CD1c-positive myeloid dendritic cell (primary cell): ENCODE measurements around the gene SPECC1.
"Not testable (repeated sequence)": the region's sequence is repeated elsewhere in the genome, so short reads cannot be mapped to it uniquely, and the experiment has no call there.

ENCODE experiments used
- DNase-seq: peaks from one replicate; pipeline ENCODE4 v3.0.0-alpha.2; 2016; ENCODE audit errors: extremely low spot score

SPECC1 gene

DNA sequence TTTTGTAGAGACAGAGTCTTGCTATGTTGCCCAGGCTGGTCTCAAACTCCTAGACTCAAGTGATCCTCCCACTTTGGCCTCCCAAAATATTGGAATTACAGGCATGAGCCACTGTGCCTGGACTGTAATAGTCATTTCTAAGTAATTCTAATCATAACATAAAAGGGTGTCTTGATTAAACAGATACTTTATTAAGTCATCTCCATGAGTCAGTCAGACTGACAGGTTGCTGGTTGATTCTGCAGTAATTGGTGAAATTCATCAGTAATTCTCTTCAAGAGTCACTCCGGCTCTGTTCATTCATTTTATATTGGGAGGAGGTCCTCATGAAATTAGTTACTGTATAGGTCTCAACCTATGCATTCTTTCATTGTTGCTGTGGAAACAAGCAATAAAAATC is 85.6 kb downstream of the SPECC1 start:
- no peak for DNase-seq

- no peak for DNase-seq
Measured at GRCh38 chr17:20095336-20096080, 86.3 kb downstream of the SPECC1 start.

DNA sequence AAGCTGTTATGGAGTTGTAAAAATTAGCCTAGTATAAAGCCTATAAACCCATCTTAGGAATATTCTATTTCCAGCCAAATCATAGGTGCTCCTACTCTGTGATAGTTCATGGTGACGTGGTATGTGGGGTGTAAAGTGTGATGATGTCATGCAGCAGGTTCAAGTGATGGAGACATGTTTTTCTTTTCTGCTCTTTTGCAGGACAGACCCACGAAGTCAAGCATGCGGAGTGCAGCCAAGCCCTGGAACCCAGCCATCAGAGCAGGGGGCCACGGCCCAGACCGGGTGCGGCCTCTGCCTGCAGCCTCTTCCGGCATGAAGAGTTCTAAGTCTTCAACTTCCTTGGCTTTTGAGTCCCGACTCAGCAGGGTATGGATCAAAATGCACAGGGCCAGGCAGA is 87.3 kb downstream of the SPECC1 start:
- no peak for DNase-seq

DNA sequence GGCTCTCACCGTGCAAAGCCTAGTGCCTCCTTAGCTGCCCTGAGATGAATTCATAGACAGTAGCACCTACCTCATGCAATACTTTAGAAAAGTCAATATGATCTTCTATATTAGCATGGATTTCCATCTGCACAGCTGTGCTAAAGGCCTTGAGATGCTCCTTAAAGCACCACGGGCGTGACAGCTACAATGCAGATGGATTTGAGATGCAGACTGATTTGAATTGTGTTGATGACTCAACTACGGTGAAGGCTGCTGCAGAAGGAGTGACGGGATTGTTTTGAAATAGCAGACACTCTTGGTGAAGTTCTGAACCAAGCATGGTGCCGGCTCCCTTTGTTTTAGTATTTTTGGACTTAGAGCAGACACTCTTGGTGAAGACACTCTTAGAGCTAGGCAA is 88.2 kb downstream of the SPECC1 start:
- no peak for DNase-seq

- no peak for DNase-seq
Measured at GRCh38 chr17:20098314-20098713, 89.2 kb downstream of the SPECC1 start.

DNA sequence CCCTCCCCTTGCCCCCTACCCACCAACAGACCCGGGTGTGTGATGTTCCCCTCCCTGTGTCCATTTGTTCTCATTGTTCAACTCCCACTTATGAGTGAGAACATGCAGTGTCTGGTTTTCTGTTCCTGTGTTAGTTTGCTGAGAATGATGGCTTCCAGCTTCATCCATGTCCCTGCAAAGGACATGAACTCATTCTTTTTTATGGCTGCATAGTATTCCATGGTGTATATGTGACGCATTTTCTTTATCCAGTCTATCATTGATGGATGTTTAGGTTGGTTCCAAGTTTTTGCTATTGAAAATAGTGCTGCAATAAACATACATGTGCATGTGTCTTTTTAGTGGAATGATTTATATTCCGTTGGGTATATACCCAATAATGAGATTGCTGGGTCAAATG is 91.6 kb downstream of the SPECC1 start:
- not testable (repeated sequence) for DNase-seq

DNA sequence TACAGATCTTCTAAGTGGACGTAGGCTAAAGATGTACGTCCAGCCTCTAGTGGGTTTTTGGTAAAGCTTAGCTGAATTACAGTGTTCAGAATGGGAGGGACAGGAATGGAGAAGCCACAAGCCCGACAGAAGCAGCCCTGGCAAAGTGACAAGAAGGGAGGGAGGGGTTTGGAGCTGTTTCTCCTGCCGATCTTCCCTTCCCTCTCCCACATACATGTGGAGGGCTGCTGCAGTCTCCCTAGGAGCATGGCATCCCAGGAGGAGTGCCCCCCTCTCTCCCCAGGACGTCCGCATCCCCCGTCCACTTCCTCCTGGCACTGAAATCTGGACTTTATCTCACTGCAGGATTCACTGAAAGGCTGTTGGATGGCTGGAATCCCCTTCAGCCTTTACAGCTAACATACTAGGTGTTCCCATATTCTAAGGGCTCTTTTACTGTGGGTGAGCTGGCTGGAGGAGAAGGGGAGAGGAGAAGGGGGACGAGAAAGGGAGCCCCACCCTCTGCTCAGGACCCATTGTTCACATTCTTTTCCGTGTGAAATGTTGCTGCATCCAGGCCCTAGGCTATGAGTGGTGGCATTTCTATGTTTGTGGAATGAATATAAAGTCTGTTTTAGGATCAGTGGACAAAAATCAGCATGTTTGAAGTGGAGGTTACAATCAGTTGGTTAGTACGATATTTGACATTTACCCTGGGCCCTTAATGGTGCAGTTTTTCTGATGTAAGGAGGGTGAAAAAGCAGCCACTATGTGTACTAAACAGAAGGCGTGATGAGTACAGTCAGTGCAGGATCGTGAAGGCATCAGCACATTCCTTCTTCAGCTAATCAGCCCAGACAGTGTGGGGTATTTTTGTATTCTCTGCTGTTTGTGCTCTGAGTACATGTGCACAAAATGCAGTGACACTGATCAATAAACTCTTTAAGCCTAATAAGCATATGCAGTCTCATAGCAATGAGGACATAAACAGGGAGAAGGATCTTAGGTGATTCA is 94.6 kb downstream of the SPECC1 start:
- DNase-seq: no peak

- peak; percentile 11 for DNase-seq
Measured at GRCh38 chr17:20105539-20106280, 96.6 kb downstream of the SPECC1 start.

GRCh38 chr17:20106446-20106845 is 97.3 kb downstream of the SPECC1 start:
- not testable (repeated sequence) for DNase-seq

GRCh38 chr17:20109076-20109475 is 99.9 kb downstream of the SPECC1 start:
- DNase-seq: no peak

GRCh38 chr17:20111538-20111937 is 102.4 kb downstream of the SPECC1 start:
- no peak for DNase-seq

DNA sequence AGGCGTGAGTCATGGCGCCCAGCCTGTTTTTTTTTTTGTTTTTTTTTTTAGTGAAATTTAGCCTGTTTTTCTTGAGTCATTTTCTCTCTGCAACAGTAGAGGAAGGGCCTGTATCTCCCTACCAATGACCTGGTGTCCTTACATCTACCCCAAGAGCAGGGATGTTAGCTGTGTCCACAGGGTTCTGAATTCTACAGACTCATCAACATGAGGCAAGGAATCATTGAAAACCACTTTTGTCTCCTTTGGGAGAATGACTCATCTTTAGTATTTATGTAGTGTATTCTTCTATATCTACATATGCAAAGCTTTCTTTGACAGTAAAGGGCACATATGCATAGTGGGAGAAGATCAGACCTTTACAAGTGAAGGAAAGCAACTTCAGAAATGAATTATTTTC is 105.3 kb downstream of the SPECC1 start:
- DNase-seq: no peak

DNA sequence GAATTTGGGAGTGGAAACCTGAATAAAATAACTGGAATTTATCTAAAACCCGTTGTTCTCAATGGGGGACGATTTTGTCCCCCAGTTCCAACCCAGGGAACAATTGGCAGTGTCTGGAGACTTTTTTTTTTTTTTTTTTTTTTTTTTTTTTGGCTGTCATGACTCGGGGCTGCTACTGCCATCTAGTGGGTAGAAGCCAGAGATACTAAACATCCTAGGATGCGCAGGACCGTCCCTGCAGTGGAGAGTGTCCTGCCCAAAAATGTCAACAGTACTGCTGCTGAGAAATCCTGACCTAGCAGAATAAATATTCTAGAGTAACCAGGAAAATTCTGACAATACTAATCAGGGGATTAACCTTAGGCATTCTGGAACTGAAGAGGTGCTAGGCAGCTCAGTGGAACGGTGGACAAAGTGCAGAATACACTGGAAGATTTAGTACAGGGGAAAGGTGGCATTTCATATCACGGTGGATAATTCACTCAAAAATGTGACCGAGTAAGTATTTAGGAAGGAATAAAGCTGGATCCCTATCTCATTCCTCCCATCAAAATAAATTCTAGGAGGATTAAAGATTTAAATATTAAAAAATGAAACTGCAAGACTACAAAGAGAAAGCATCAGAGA is 107.6 kb downstream of the SPECC1 start:
- DNase-seq: peak; percentile 66

- no peak for DNase-seq
Measured at GRCh38 chr17:20118280-20118679, 109.1 kb downstream of the SPECC1 start.

GRCh38 chr17:20120836-20121235 is 111.7 kb downstream of the SPECC1 start:
- peak; percentile 14 for DNase-seq

DNA sequence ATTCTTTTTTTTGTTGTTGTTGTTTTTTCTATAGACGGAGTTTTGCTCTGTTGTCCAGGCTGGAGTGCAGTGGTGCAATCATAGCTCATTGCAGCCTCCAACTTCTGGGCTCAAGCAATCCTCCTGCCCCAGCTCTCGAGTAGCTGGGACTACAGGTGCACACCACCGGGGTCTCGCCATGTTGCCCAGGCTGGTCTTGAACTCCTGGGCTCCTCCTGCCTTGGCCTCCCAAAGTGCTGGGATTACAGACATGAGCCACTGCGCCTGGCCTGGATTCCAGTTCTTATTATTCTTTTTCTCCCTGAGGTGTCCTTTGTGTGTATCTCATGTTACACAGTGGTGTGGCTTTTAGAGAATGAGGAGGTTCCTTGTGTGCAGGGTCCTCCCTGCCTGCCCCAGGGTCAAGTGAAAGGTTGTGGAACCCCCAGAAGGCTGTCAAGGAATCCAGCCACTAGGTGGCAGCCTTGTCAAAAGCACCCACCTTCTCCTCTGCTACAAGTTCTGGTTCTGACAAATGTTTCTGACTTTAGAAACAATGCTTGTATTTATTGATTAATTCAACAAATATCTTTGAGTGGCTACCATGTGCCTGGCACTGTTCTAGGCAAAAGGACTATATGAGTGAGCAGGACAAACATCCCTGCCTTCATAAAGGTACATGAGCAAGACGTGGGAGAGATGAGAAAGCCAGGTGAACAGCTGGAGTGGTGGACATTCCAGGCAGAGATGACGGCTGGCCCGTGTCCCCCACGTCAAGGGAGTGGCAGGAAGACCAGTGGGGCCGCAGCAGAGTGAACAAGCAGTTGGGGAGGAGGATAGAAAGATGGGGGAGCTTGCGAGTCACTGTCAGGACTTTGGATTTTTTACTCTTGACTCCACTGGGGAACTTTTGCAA is 112.4 kb downstream of the SPECC1 start:
- peak; percentile 71 for DNase-seq

GRCh38 chr17:20122254-20122879 is 113.2 kb downstream of the SPECC1 start:
- peak; percentile 81 for DNase-seq

DNA sequence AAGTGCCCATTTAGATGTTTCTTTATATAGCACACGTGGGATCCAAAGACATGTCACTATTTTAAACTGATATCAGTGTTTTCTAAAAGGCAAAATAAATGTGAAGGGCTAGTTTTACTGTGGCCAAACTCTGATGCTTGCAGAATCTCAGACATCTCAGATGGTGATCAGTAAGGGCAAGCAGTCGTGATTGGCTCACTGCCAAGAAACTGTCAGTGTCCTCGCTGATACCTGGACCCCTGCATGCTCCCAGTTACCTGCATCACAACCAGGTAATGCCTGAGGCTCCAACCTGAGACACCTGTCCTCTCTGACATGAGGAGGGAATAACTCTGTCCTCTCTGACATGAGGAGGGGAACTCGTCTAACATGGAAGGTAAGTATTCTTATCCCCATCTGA is 114.0 kb downstream of the SPECC1 start:
- no peak for DNase-seq

GRCh38 chr17:20125724-20126123 is 116.6 kb downstream of the SPECC1 start:
- DNase-seq: no peak
